DMS79 treated with DMSO at 0.1 percent for 48 hours (cell line): ENCODE measurements around the gene ABCC9.
"Not testable (repeated sequence)": the region's sequence is repeated elsewhere in the genome, so short reads cannot be mapped to it uniquely, and the experiment has no call there.

Experiments
- DNase-seq: peaks from one replicate; lab custom pipeline; 2025; lab: John Stamatoyannopoulos, UW

The ABCC9 gene

GRCh38 chr12:21933656-21934055, 7.6 kb downstream of the ABCC9 start:
- no peak for DNase-seq

- not testable (repeated sequence) for DNase-seq
Observed at GRCh38 chr12:21929972-21930371, 11.3 kb downstream of the ABCC9 start.

GRCh38 chr12:21925296-21925913, 15.8 kb downstream of the ABCC9 start:
- DNase-seq, result no peak

- DNase-seq, result no peak
Observed at GRCh38 chr12:21921436-21921835, 19.8 kb downstream of the ABCC9 start.

GRCh38 chr12:21918456-21918855, 22.8 kb downstream of the ABCC9 start:
- no peak for DNase-seq

GRCh38 chr12:21913823-21914222, 27.4 kb downstream of the ABCC9 start:
- no peak for DNase-seq

- DNase-seq, result no peak
Observed at GRCh38 chr12:21912318-21912717, 28.9 kb downstream of the ABCC9 start.

GRCh38 chr12:21911832-21912231, 29.4 kb downstream of the ABCC9 start:
- DNase-seq, result no peak

- no peak for DNase-seq
Observed at GRCh38 chr12:21910657-21911056, 30.6 kb downstream of the ABCC9 start.

- no peak for DNase-seq
Observed at GRCh38 chr12:21907948-21908837, 33.0 kb downstream of the ABCC9 start.

GRCh38 chr12:21906919-21907493, 34.2 kb downstream of the ABCC9 start:
- DNase-seq, result no peak

- DNase-seq, result not testable (repeated sequence)
Observed at GRCh38 chr12:21899532-21899931, 41.7 kb downstream of the ABCC9 start.

- no peak for DNase-seq
Observed at GRCh38 chr12:21895651-21896050, 45.6 kb downstream of the ABCC9 start.

GRCh38 chr12:21894792-21895595, 46.2 kb downstream of the ABCC9 start:
- DNase-seq, result no peak

- DNase-seq, result no peak
Observed at GRCh38 chr12:21893924-21894323, 47.3 kb downstream of the ABCC9 start.

- no peak for DNase-seq
Observed at GRCh38 chr12:21892341-21892740, 48.9 kb downstream of the ABCC9 start.

- DNase-seq, result no peak
Observed at GRCh38 chr12:21891751-21892217, 49.4 kb downstream of the ABCC9 start.

- DNase-seq, result no peak
Observed at GRCh38 chr12:21888276-21888863, 52.9 kb downstream of the ABCC9 start.

- no peak for DNase-seq
Observed at GRCh38 chr12:21884936-21885335, 56.3 kb downstream of the ABCC9 start.

GRCh38 chr12:21882635-21883034, 58.6 kb downstream of the ABCC9 start:
- no peak for DNase-seq

GRCh38 chr12:21881965-21882364, 59.3 kb downstream of the ABCC9 start:
- no peak for DNase-seq

- DNase-seq, result no peak
Observed at GRCh38 chr12:21879312-21879711, 61.9 kb downstream of the ABCC9 start.
